K562 (cell line): ENCODE data around the gene TP73. TPM values are rescaled to one million over a fixed set of nuclear protein-coding genes. Genes with fewer than 3 reads are reported as not detected.

ENCODE experiments used
- ATAC-seq: fragments of 200-7000 bp; cut with Tn5 transposase; 3 replicates; pipeline ENCODE4 v1.9.1; 2020; ENCODE audit warnings: moderate library complexity
- BruUV-seq: library from RNA; stranded (reverse); fragments of 400-500 nt; replicated peaks from 2 replicates; lab custom pipeline; 2021; lab: Mats Ljungman, UMichigan
- CTCF ChIA-PET: fragments of 300-600 bp; formaldehyde crosslinking; extraction: SDS; loops from one replicate; lab custom pipeline; 2021; ENCODE audit warnings: low intra/inter-chr PET ratio; lab: Yijun Ruan, JAX
- POLR2A ChIA-PET: fragments of 300-600, 350-650 bp; sonication (Branson Sonifier 250); formaldehyde crosslinking; extraction: SDS; loops from one replicate; lab custom pipeline; 2021; ENCODE audit warnings: antibody characterized with exemption, inconsistent platforms; lab: Yijun Ruan, JAX
- DNase-seq, 4 experiments: peaks; one replicate each; pipeline versions ENCODE4 v3.0.0 to v3.0.0-alpha.2; 2011 to 2018; ENCODE audit warnings: low spot score in 3 of 4, mixed read lengths in 3 of 4; ENCODE audit errors: extremely low read depth in 1 of 4
- FAIRE-seq: peaks from 2 replicates; lab custom pipeline; 2011; peaks lifted over from hg19 to GRCh38; lab: Jason Lieb, UNC
- H2AFZ ChIP-seq: 2 replicates; pipeline ENCODE4 v1.6.0; 2011; ENCODE audit warnings: low read depth, low read length, control low read depth, inconsistent platforms
- H3K27ac ChIP-seq: fragments of 200-600 bp; 3 replicates; pipeline ENCODE4 v1.8.0; 2011; ENCODE audit warnings: low read depth, mild to moderate bottlenecking, control low read depth, inconsistent platforms, low read length, moderate library complexity, mixed read lengths; ENCODE audit errors: extremely low read depth
- H3K27me3 ChIP-seq, 2 experiments: fragments of 300-600 bp in 1 of 2; 2 replicates in 1 of 2; 3 replicates in 1 of 2; pipeline versions ENCODE4 v1.6.0 to v1.8.0; 2011; ENCODE audit warnings: inconsistent platforms in 2 of 2, low read length in 2 of 2, mild to moderate bottlenecking in 1 of 2, mixed read lengths in 1 of 2, moderate library complexity in 1 of 2; ENCODE audit not compliant: control insufficient read depth in 2 of 2, insufficient read depth in 2 of 2
- H3K36me3 ChIP-seq: fragments of 300-600 bp; 3 replicates; pipeline ENCODE4 v1.8.0; 2011; ENCODE audit warnings: mild to moderate bottlenecking, low read length, inconsistent platforms; ENCODE audit not compliant: control insufficient read depth, insufficient read depth
- H3K4me1 ChIP-seq, 2 experiments: fragments of 200-600 bp in 1 of 2; replicated peaks in 1 of 2; 2 replicates in 1 of 2; 3 replicates in 1 of 2; pipeline versions ENCODE4 v1.5.1 to v1.8.0; 2011; ENCODE audit warnings: inconsistent platforms in 2 of 2, low read length in 2 of 2, mild to moderate bottlenecking in 1 of 2, mixed read lengths in 1 of 2, moderate library complexity in 1 of 2; ENCODE audit not compliant: control insufficient read depth in 2 of 2, insufficient read depth in 2 of 2
- H3K4me2 ChIP-seq: 2 replicates; pipeline ENCODE4 v1.6.1; 2011; ENCODE audit warnings: low read length, control low read depth, inconsistent platforms, mixed read lengths; ENCODE audit not compliant: insufficient read depth
- H3K4me3 ChIP-seq: fragments of 200-600 bp; sonication (generic), shearing (Covaris generic); 2 replicates; pipeline ENCODE4 v1.5.1; 2016; ENCODE audit warnings: control low read depth, inconsistent platforms
- H3K79me2 ChIP-seq: fragments of 200-600 bp; 3 replicates; pipeline ENCODE4 v1.8.0; 2011; ENCODE audit warnings: low read length, inconsistent platforms; ENCODE audit not compliant: control insufficient read depth, insufficient read depth
- H3K9ac ChIP-seq, 2 experiments: 2 replicates each; pipeline versions ENCODE4 v1.6.0 to v1.6.1; 2011; ENCODE audit warnings: low read depth in 2 of 2, low read length in 2 of 2, control low read depth in 1 of 2, inconsistent platforms in 1 of 2, mild to moderate bottlenecking in 1 of 2, mixed read lengths in 1 of 2; ENCODE audit not compliant: insufficient read depth in 1 of 2
- H3K9me1 ChIP-seq: one replicate; pipeline ENCODE4 v1.6.0; 2011; ENCODE audit warnings: inconsistent platforms, mild to moderate bottlenecking, low read length, moderate library complexity; ENCODE audit not compliant: control insufficient read depth, insufficient read depth
- H3K9me3 ChIP-seq: replicated peaks from 2 replicates; pipeline ENCODE4 v1.5.1; 2011; ENCODE audit warnings: low read depth, low read length, inconsistent platforms; ENCODE audit not compliant: control insufficient read depth, insufficient read depth
- H4K20me1 ChIP-seq: replicated peaks from 2 replicates; pipeline ENCODE4 v1.6.1; 2011; ENCODE audit warnings: low read length, inconsistent platforms, mixed read lengths; ENCODE audit not compliant: control insufficient read depth, insufficient read depth
- DACH1 ChIP-seq: fragments of 450-650 bp; IDR thresholded peaks from 2 replicates; pipeline ENCODE4 v1.6.1; 2018; ENCODE audit not compliant: partially characterized antibody
- DDX20 ChIP-seq: fragments of 450-650 bp; IDR thresholded peaks from 2 replicates; pipeline ENCODE4 v1.6.1; 2016; ENCODE audit warnings: missing genetic modification characterization, low read depth, mild to moderate bottlenecking, missing compliant biosample characterization, moderate library complexity
- FOXJ2 ChIP-seq: fragments of 200-800 bp; sonication (Bioruptor generic); IDR thresholded peaks from 2 replicates; pipeline ENCODE4 v1.6.1; 2016; ENCODE audit warnings: missing genetic modification characterization, missing compliant biosample characterization
- ILF3 ChIP-seq: fragments of 450-650 bp; IDR thresholded peaks from 2 replicates; pipeline ENCODE4 v1.6.1; 2018; ENCODE audit warnings: antibody characterized with exemption, mild to moderate bottlenecking, moderate library complexity, borderline replicate concordance
- JUN ChIP-seq, 2 experiments: sonication (generic) in 1 of 2; formaldehyde crosslinking in 1 of 2; IDR thresholded peaks; 2 replicates each; pipeline versions ENCODE4 v1.6.1 to v1.8.0; 2012 to 2022; ENCODE audit warnings: borderline replicate concordance in 2 of 2, mild to moderate bottlenecking in 2 of 2, improper control_type of control experiment in 1 of 2, low read depth in 1 of 2, low read length in 1 of 2, missing genetic modification reagents in 1 of 2
- NR3C1 ChIP-seq: sonication (generic); formaldehyde crosslinking; IDR thresholded peaks from 2 replicates; pipeline ENCODE4 v1.8.1; 2022; ENCODE audit warnings: missing genetic modification reagents
- POLR2H ChIP-seq: IDR thresholded peaks from 2 replicates; pipeline ENCODE4 v1.6.1; 2016; ENCODE audit warnings: missing genetic modification characterization, low read depth, mild to moderate bottlenecking, control low read depth, missing compliant biosample characterization, moderate library complexity
- SMARCA5 ChIP-seq: fragments of 450-650 bp; IDR thresholded peaks from 2 replicates; pipeline ENCODE4 v1.6.1; 2016
- TAF15 ChIP-seq: fragments of 200-400 bp; formaldehyde crosslinking; IDR thresholded peaks from 2 replicates; pipeline ENCODE4 v1.6.1; 2017; ENCODE audit warnings: mild to moderate bottlenecking, low read depth, low read length, moderate library complexity
- TCF3 ChIP-seq: sonication (generic); formaldehyde crosslinking; IDR thresholded peaks from 2 replicates; pipeline ENCODE4 v1.4.0; 2020; ENCODE audit warnings: mild to moderate bottlenecking, missing genetic modification reagents
- TEAD1 ChIP-seq, 2 experiments: fragments of 450-650 bp in 1 of 2; sonication (generic) in 1 of 2; formaldehyde crosslinking; IDR thresholded peaks; 2 replicates each; pipeline versions ENCODE4 v1.4.0 to v1.8.0; 2020 to 2022; ENCODE audit warnings: mild to moderate bottlenecking in 2 of 2, missing genetic modification reagents in 1 of 2
- ZNF133 ChIP-seq: fragments of 250-450 bp; sonication (Bioruptor Pico); IDR thresholded peaks from 2 replicates; pipeline ENCODE4 v1.4.0; 2020; ENCODE audit warnings: mild to moderate bottlenecking
- ZNF77 ChIP-seq: fragments of 250-450 bp; sonication (Bioruptor Pico); IDR thresholded peaks from 2 replicates; pipeline ENCODE4 v1.5.0; 2020
- whole genome bisulfite sequencing: fragments of 100-300 bp; shearing (Covaris generic); methylation state at CpG from one replicate; pipeline ENCODE4 v1.1.6; 2016; ENCODE audit warnings: low coverage, mixed read lengths; ENCODE audit not compliant: insufficient coverage; ENCODE audit errors: missing lambda C conversion rate; 5-methylcytosine and 5-hydroxymethylcytosine counted together
- in situ Hi-C: fragments of 300-500 bp; cut with MboI; formaldehyde crosslinking; loops from 4 replicates; pipeline ENCODE4 v1.15.0; 2018; ENCODE audit warnings: inconsistent platforms, mixed read lengths
- intact Hi-C: fragments of 100-400 bp; cut with micrococcal nuclease; formaldehyde crosslinking; loops from 2 replicates; pipeline ENCODE4 v1.14.2; 2022
- polyA plus RNA-seq, 8 experiments: library from polyadenylated mRNA; depleted of rRNA in 4 of 8; stranded (reverse) in 5 of 8; unstranded in 3 of 8; fragments of >200 nt; fragmentation: Nextera tagmentation in 2 of 8; fragmentation: Illumina TruSeq in 1 of 8; extraction: Ambion mirVana in 2 of 8; extraction: Trizol in 1 of 8; gene quantifications; 2 replicates each; pipeline versions ENCODE4 v1.2.1 to v1.2.3, GENCODE V29; 2011 to 2014; ENCODE audit warnings: inconsistent platforms in 1 of 8, missing spikeins in 1 of 8
- total RNA-seq, 7 experiments: library from RNA; depleted of rRNA in 6 of 7; stranded (reverse); fragments of >200 nt in 6 of 7; fragmentation: Illumina TruSeq in 2 of 7; extraction: Trizol in 2 of 7; gene quantifications; 2 replicates each; pipeline versions ENCODE4 v1.2.1 to v1.2.3, GENCODE V29; 2011 to 2021; ENCODE audit warnings: low replicate concordance in 1 of 7
- TF ChIP-seq, protein P1 (sequence below): fragments of 250-450 bp; sonication (Bioruptor Pico); IDR thresholded peaks from 2 replicates; pipeline ENCODE4 v1.8.0; 2021; ENCODE audit warnings: moderate library complexity, mild to moderate bottlenecking, inconsistent platforms
- TF ChIP-seq, protein P2 (sequence below): fragments of 250-450 bp; sonication (Bioruptor Pico); IDR thresholded peaks from 2 replicates; pipeline ENCODE4 v1.8.0; 2022; ENCODE audit warnings: moderate library complexity, mild to moderate bottlenecking, inconsistent platforms

The TP73 gene
- total and polyA plus RNA-seq, 9 of the 15 experiments (the other 6 are each of a cell fraction or from before 2014, with no cell fraction given), result 0.07 to 1.6 (median 0.40) TPM; not detected in 2

DNA sequence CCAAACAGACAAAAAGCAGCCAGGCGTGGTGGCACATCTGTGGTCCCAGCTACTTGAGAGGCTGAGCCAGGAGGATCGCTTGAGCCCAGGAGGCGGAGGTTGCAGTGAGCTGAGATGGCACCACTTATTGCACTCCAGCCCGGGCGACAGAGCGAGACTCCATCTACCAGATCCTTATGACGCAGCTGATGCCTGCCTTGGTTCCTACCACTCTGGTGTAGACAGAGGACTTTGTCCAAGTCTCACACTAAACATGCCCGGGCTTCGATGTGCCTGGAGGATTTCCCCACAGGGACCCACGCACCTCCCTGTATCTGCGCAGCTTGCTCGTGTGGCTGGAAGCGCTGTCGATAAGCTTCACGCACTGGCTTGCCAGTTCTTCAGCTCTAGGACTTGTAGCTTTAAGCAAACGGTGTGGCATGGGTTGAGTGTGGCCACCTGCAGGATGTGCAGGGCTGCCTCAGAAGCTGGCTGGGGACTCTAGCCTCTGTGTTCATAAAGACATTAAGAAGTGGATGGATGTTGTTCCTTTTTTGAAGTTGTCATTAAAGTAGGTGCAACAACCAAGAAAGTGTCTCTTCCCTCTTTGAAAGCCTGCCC is 22.7 kb upstream of the TP73 start:
- no peak for FAIRE-seq
- Histone ChIP-seq H2AFZ (no peak overlapping the region), H3K9me3 (no peaks in the 10 kb centered on the region), H3K36me3 (peaks cover 47% of the 10 kb centered on the region; the same call in 1 of the 3 replicates), H3K9me1 (no peaks in the 10 kb centered on the region), H3K27ac (no peak overlapping the region), H3K79me2 (no peaks in the 10 kb centered on the region), H4K20me1 (no peaks in the 10 kb centered on the region), H3K4me1 (peaks cover 4 to 22% of the 10 kb centered on the region in 2 experiments; a peak in 4 of 5 replicates), H3K9ac (no peak overlapping the region), H3K4me3 (no peak overlapping the region), H3K27me3 (no peaks in the 10 kb centered on the region), H3K4me2 (no peak overlapping the region)
- intact Hi-C loops, result loop anchor here (5.0 kb wide), 1 partner anchor 93 kb away; no protein-coding TSS in a partner anchor
- BruUV-seq, result no TSS peak
- ChIA-PET POLR2A (interaction anchor here (0.6 to 2.9 kb wide), 7 partner anchors 9 to 612 kb away, joined by 3 to 8 read pairs (median 4); no protein-coding TSS in a partner anchor), CTCF (no interaction called here)
- WGBS, result 85% methylated on average over 16 of the region's 16 CpGs
- ATAC-seq, result no peak
- TF ChIP-seq ILF3 (no peak), SMARCA5 (no peak), TCF3 (CRISPR knock-in tag) (no peak), ZNF77 (no peak), DACH1 (no peak), DDX20 (no peak), TEAD1 (CRISPR knock-in tag; IDR thresholded peaks at IDR 0.05) (no peak), JUN (IDR thresholded peaks at IDR 0.05; ENCODE audit: borderline replicate concordance, low read depth, low read length) (no peak), JUN (CRISPR knock-in tag; IDR thresholded peaks at IDR 0.05; ENCODE audit: borderline replicate concordance) (no peak), ZNF133 (CRISPR knock-in tag) (no peak), NR3C1 (CRISPR knock-in tag) (no peak), FOXJ2 (tag) (no peak), POLR2H (tag) (no peak), TAF15 (no peak)
- TF ChIP-seq, protein P1, sequence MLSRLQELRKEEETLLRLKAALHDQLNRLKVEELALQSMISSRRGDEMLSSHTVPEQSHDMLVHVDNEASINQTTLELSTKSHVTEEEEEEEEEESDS (CRISPR knock-in tag), result no peak
- TF ChIP-seq, protein P2, sequence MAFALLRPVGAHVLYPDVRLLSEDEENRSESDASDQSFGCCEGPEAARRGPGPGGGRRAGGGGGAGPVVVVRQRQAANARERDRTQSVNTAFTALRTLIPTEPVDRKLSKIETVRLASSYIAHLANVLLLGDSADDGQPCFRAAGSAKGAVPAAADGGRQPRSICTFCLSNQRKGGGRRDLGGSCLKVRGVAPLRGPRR (CRISPR knock-in tag), result no peak
- DNase-seq, result no peak
- in situ Hi-C loops, result no loop called here
